Panc1 (cell line): ENCODE results near the gene DDX27. TPM values are rescaled to one million over a fixed set of nuclear protein-coding genes. Genes with fewer than 3 reads are reported as not detected.

ENCODE experiments used
- ATAC-seq: fragments of 200-7000 bp; cut with Tn5 transposase; 2 replicates; pipeline ENCODE4 v1.9.1; 2020; ENCODE audit warnings: mild to moderate bottlenecking, moderate library complexity
- BruUV-seq: library from RNA; stranded (reverse); fragments of 400-500 nt; replicated peaks from 2 replicates; lab custom pipeline; 2021; lab: Mats Ljungman, UMichigan
- CTCF ChIA-PET: fragments of 300-600 bp; sonication (Branson Sonifier 250); formaldehyde crosslinking; loops from one replicate; lab custom pipeline; 2022; ENCODE audit warnings: antibody characterized with exemption; lab: Charles Lee
- POLR2A ChIA-PET: fragments of 300-600 bp; sonication (Branson Sonifier 250); formaldehyde crosslinking; loops from one replicate; lab custom pipeline; 2022; ENCODE audit warnings: antibody characterized with exemption; lab: Charles Lee
- DNase-seq: peaks from one replicate; pipeline ENCODE4 v3.0.0-alpha.2; 2010; ENCODE audit warnings: low read depth, low spot score
- H3K27ac ChIP-seq: 2 replicates; pipeline ENCODE4 v1.5.1; 2011; ENCODE audit warnings: mild to moderate bottlenecking, low read length, inconsistent platforms
- H3K27me3 ChIP-seq: fragments of 200-500 bp; sonication (Bioruptor generic); 2 replicates; pipeline ENCODE4 v1.6.0; 2014; ENCODE audit warnings: low read length, inconsistent platforms; ENCODE audit not compliant: control insufficient read depth, insufficient read depth
- H3K36me3 ChIP-seq: fragments of 200-500 bp; sonication (Bioruptor generic); 2 replicates; pipeline ENCODE4 v1.5.1; 2014; ENCODE audit warnings: inconsistent platforms, mild to moderate bottlenecking, low read length, moderate library complexity; ENCODE audit not compliant: control insufficient read depth, insufficient read depth
- H3K4me1 ChIP-seq: 2 replicates; pipeline ENCODE4 v1.5.1; 2011; ENCODE audit warnings: inconsistent platforms, mild to moderate bottlenecking, low read length, moderate library complexity; ENCODE audit not compliant: control insufficient read depth, insufficient read depth
- H3K4me3 ChIP-seq, 2 experiments: 2 replicates each; pipeline ENCODE4 v1.5.1; 2011 to 2012; ENCODE audit warnings: low read depth in 2 of 2, low read length in 2 of 2, mild to moderate bottlenecking in 2 of 2, inconsistent platforms in 1 of 2, moderate library complexity in 1 of 2
- H3K9me3 ChIP-seq: fragments of 200-500 bp; sonication (Bioruptor generic); 2 replicates; pipeline ENCODE4 v1.5.1; 2014; ENCODE audit warnings: low read depth, mild to moderate bottlenecking, inconsistent platforms, low read length, moderate library complexity; ENCODE audit not compliant: control insufficient read depth, insufficient read depth
- CTCF ChIP-seq: fragments of 450-650 bp; IDR thresholded peaks from 2 replicates; pipeline ENCODE4 v1.5.1; 2017; ENCODE audit warnings: mild to moderate bottlenecking
- POLR2AphosphoS5 ChIP-seq: IDR thresholded peaks from 2 replicates; pipeline ENCODE4 v1.6.1; 2012; ENCODE audit warnings: mild to moderate bottlenecking, low read depth, low read length, moderate library complexity
- REST ChIP-seq, 2 experiments: IDR thresholded peaks; 2 replicates each; pipeline ENCODE4 v1.6.1; 2011 to 2012; ENCODE audit warnings: low read depth in 2 of 2, control low read depth in 1 of 2, low read length in 1 of 2, mild to moderate bottlenecking in 1 of 2, moderate library complexity in 1 of 2; ENCODE audit not compliant: insufficient read depth in 1 of 2
- TCF7L2 ChIP-seq: IDR thresholded peaks from 2 replicates; pipeline ENCODE4 v1.6.1; 2011; ENCODE audit warnings: mild to moderate bottlenecking, low read depth, low read length, inconsistent platforms
- in situ Hi-C: cut with HindIII; loops from 2 replicates; pipeline ENCODE4 v1.10.0; 2016; ENCODE audit warnings: low sequenced_read_pairs, low pct_unique_long_range_greater_than_20kb
- intact Hi-C: fragments of 100-400 bp; cut with micrococcal nuclease; formaldehyde crosslinking; loops from one replicate; pipeline ENCODE4 v1.10.0; 2022; ENCODE audit not compliant: unreplicated experiment
- total RNA-seq: library from RNA; stranded (reverse); gene quantifications from one replicate; pipeline ENCODE4 v1.2.1, GENCODE V29; 2021; ENCODE audit not compliant: unreplicated experiment

The DDX27 gene
- total RNA-seq, 1 experiment from 2014 or later: 63.4 TPM

- H3K4me3 ChIP-seq: peak overlapping the region; percentile 93 to 96
- peaks cover 81% of the 10 kb centered on the region for H3K36me3 ChIP-seq
- 0 out of 2 replicates have a peak, but pooled peaks have one; percentile 18 for TF ChIP-seq POLR2AphosphoS5
- no peak for TF ChIP-seq TCF7L2
- in situ Hi-C loops: no loop called here
- BruUV-seq: no TSS peak
- no peak for ATAC-seq
- H3K9me3 ChIP-seq: no peaks in the 10 kb centered on the region
- DNase-seq: no peak
- no peaks in the 10 kb centered on the region for H3K27me3 ChIP-seq
- intact Hi-C loops: no loop called here
- ChIA-PET CTCF (no interaction called here), POLR2A (interaction anchor here (0.6 kb wide), 1 partner anchor 217 kb away, joined by 3 read pairs; no protein-coding TSS in a partner anchor)
- H3K4me1 ChIP-seq: peaks cover 53% of the 10 kb centered on the region
- peak overlapping the region; percentile 98 for H3K27ac ChIP-seq
These were observed 63.5 kb downstream of the DDX27 start for GRCh38 chr20:49282584-49283171.

GRCh38 chr20:49283176-49283702 lies 64.0 kb downstream of the DDX27 start:
- TF ChIP-seq TCF7L2 (no peak), REST (IDR thresholded peaks at IDR 0.05; ENCODE audit: insufficient read depth in 1 of 2, low read depth in 2 of 2, low read length in 1 of 2) (no peak), POLR2AphosphoS5 (peak; percentile 12; the same call in 1 of the 2 replicates), CTCF (no peak)
- H3K27me3 ChIP-seq: no peaks in the 10 kb centered on the region
- peak overlapping the region; percentile 98; the same call in 1 of the 2 replicates for H3K27ac ChIP-seq
- H3K4me1 ChIP-seq: peaks cover 57% of the 10 kb centered on the region
- BruUV-seq: no TSS peak
- H3K36me3 ChIP-seq: peaks cover 87% of the 10 kb centered on the region
- ATAC-seq (no peak), DNase-seq (no peak)
- intact Hi-C loops (no loop called here), in situ Hi-C loops (no loop called here)
- peak overlapping the region; percentile 93 to 96 for H3K4me3 ChIP-seq
- no peaks in the 10 kb centered on the region for H3K9me3 ChIP-seq
- ChIA-PET POLR2A (interaction anchor here (0.6 kb wide), 1 partner anchor 218 kb away, joined by 3 read pairs; no protein-coding TSS in a partner anchor), CTCF (no interaction called here)
